Measurements from ENCODE around the gene ACP3. TPM values are rescaled to one million over a fixed set of nuclear protein-coding genes. Genes with fewer than 3 reads are reported as not detected.
"Not testable (repeated sequence)": the region's sequence is repeated elsewhere in the genome, so short reads cannot be mapped to it uniquely, and the experiment has no call there.

ACP3 gene
- total RNA-seq, 4 donors from 2014 or later = 22.1 to 83.6 (median 40.5) TPM

- intact Hi-C loops (cut with DNase I) = no loop called here
- Histone ChIP-seq H3K4me1 (no peaks in the 10 kb centered on the region), H3K27ac (no peak overlapping the region), H3K27me3 (no peaks in the 10 kb centered on the region), H3K9me3 (no peaks in the 10 kb centered on the region), H3K36me3 (peaks cover 0 to 36% (median 0%) of the 10 kb centered on the region in 3 donors), H3K4me3 (no peak overlapping the region)
- DNase-seq = no peak
- TF ChIP-seq CTCF (IDR thresholded peaks at IDR 0.05) (no peak), POLR2A (IDR thresholded peaks at IDR 0.05) (no peak)
These were observed 51.8 kb downstream of the ACP3 start for GRCh38 chr3:132368962-132369361.

GRCh38 chr3:132376945-132377354 lies 59.7 kb downstream of the ACP3 start:
- DNase-seq; intact Hi-C loops (cut with DNase I); H3K9me3 ChIP-seq; H3K4me1 ChIP-seq; H3K27me3 ChIP-seq; H3K36me3 ChIP-seq: not testable (repeated sequence)
- 79 to 90% methylated on average over 10 to 24 of the region's 25 CpGs for WGBS, 2 donors
- Histone ChIP-seq H3K27ac (peak overlapping the region in 2 of 4 donors; percentile 9 to 48), H3K4me3 (peak overlapping the region in 3 of 4 donors; percentile 14 to 51 (median 45))

- Histone ChIP-seq H3K27ac (no peak overlapping the region), H3K4me1 (no peaks in the 10 kb centered on the region), H3K27me3 (peaks cover 0 to 4% (median 0%) of the 10 kb centered on the region in 4 donors), H3K9me3 (no peaks in the 10 kb centered on the region), H3K4me3 (no peak overlapping the region), H3K36me3 (no peaks in the 10 kb centered on the region)
- intact Hi-C loops (cut with DNase I) = no loop called here
- WGBS, 2 donors = 77 to 83% methylated on average over 1 to 2 of the region's 2 CpGs
- no peak for TF ChIP-seq CTCF (IDR thresholded peaks at IDR 0.05)
- no peak for DNase-seq
These were observed 61.0 kb downstream of the ACP3 start for GRCh38 chr3:132378048-132378762.

GRCh38 chr3:132378846-132379245 lies 61.6 kb downstream of the ACP3 start:
- Histone ChIP-seq H3K36me3 (no peaks in the 10 kb centered on the region), H3K4me3 (no peak overlapping the region), H3K9me3 (no peaks in the 10 kb centered on the region), H3K27ac (no peak overlapping the region), H3K4me1 (no peaks in the 10 kb centered on the region), H3K27me3 (peaks cover 0 to 8% (median 0%) of the 10 kb centered on the region in 4 donors)
- TF ChIP-seq POLR2A (IDR thresholded peaks at IDR 0.05) = no peak
- TF ChIP-seq CTCF (IDR thresholded peaks at IDR 0.05) = no peak
- 36 to 55% methylated on average over 2 of the region's 2 CpGs for WGBS, 2 donors
- intact Hi-C loops (cut with DNase I) = no loop called here
- no peak for DNase-seq

- Histone ChIP-seq H3K4me1 (no peaks in the 10 kb centered on the region), H3K36me3 (no peaks in the 10 kb centered on the region), H3K9me3 (no peaks in the 10 kb centered on the region), H3K27me3 (peaks cover 0 to 8% (median 0%) of the 10 kb centered on the region in 4 donors), H3K27ac (no peak overlapping the region), H3K4me3 (no peak overlapping the region)
- no peak for DNase-seq
- TF ChIP-seq POLR2A (IDR thresholded peaks at IDR 0.05) (no peak), CTCF (IDR thresholded peaks at IDR 0.05) (no peak)
- 70 to 100% methylated on average over 1 of the region's 1 CpG for WGBS, 2 donors
- intact Hi-C loops (cut with DNase I) = no loop called here
These were observed 63.7 kb downstream of the ACP3 start for GRCh38 chr3:132380920-132381319.
